Transverse colon (tissue), 4 donors: ENCODE data around the gene TOB2. TPM values are rescaled to one million over a fixed set of nuclear protein-coding genes. Genes with fewer than 3 reads are reported as not detected.
A peak's percentile ranks its signal among the peaks of the same experiment; 100 is the strongest.

Experiments
- DNase-seq: peaks from one replicate; pipeline ENCODE4 v3.0.0-alpha.2; 2019
- H3K27ac ChIP-seq, 4 donors: fragments of 200-600 bp; sonication (generic); 2 replicates each; pipeline ENCODE4 v1.5.1; 2016 to 2018; ENCODE audit warnings: inconsistent platforms in 4 of 4
- H3K27me3 ChIP-seq: fragments of 200-600 bp; sonication (generic); 2 replicates; pipeline ENCODE4 v1.5.1; 2017; ENCODE audit warnings: inconsistent platforms
- H3K36me3 ChIP-seq, 4 donors: fragments of 200-600 bp; sonication (generic); 2 replicates each; pipeline ENCODE4 v1.5.1; 2017 to 2019; ENCODE audit warnings: inconsistent platforms in 4 of 4
- H3K4me1 ChIP-seq, 4 donors: fragments of 200-600 bp; sonication (generic); 2 replicates each; pipeline ENCODE4 v1.5.1; 2017 to 2020; ENCODE audit warnings: inconsistent platforms in 4 of 4
- H3K4me3 ChIP-seq, 4 donors: fragments of 200-600 bp; sonication (generic); 1 replicate in 1 of 4; 2 replicates in 3 of 4; pipeline versions ENCODE4 v1.5.1 to v1.6.1; 2017 to 2019; ENCODE audit warnings: inconsistent platforms in 4 of 4
- H3K9me3 ChIP-seq, 2 donors: fragments of 200-600 bp; sonication (generic); 2 replicates each; pipeline ENCODE4 v1.5.1; 2017 to 2019; ENCODE audit warnings: inconsistent platforms in 2 of 2
- CTCF ChIP-seq, 5 experiments: fragments of 200-600 bp in 3 of 5; fragments of 450-650 bp in 2 of 5; sonication (generic) in 3 of 5; IDR thresholded peaks; 1 replicate in 2 of 5; 2 replicates in 3 of 5; pipeline ENCODE4 v1.5.1; 2016 to 2017; ENCODE audit warnings: antibody characterized with exemption in 5 of 5, inconsistent platforms in 3 of 5, mild to moderate bottlenecking in 2 of 5, moderate library complexity in 1 of 5
- EP300 ChIP-seq: sonication (generic); formaldehyde crosslinking; IDR thresholded peaks from one replicate; pipeline ENCODE4 v1.6.1; 2017; ENCODE audit warnings: antibody characterized with exemption, low read depth
- POLR2A ChIP-seq: fragments of 450-650 bp; IDR thresholded peaks from one replicate; pipeline ENCODE4 v1.6.1; 2016; ENCODE audit warnings: antibody characterized with exemption, mild to moderate bottlenecking, moderate library complexity
- POLR2AphosphoS5 ChIP-seq, 3 donors: sonication (generic); formaldehyde crosslinking; IDR thresholded peaks; one replicate each; pipeline ENCODE4 v1.6.1; 2016; ENCODE audit warnings: antibody characterized with exemption in 3 of 3
- WGBS, 2 donors: methylation state at CpG; one replicate each; pipeline ENCODE4 v1.1.5; 2018; ENCODE audit warnings: low coverage in 1 of 2; 5-methylcytosine and 5-hydroxymethylcytosine counted together
- in situ Hi-C, 4 donors: fragments of 200-750 bp; cut with MboI; loops; one replicate each; pipeline versions ENCODE4 v1.15.0 to v1.15.1; 2017; ENCODE audit warnings: low sequenced_read_pairs in 3 of 4, low pct_ligation_motif_present in 1 of 4, low pct_unique_long_range_greater_than_20kb in 1 of 4
- intact Hi-C: fragments of 100-400 bp; cut with DNase I; formaldehyde crosslinking; loops from one replicate; pipeline ENCODE4 v1.15.1; 2023; ENCODE audit warnings: low total_unique reads
- total RNA-seq, 4 donors: library from RNA; depleted of rRNA; stranded (reverse); fragments of >200 nt; gene quantifications; one replicate each; pipeline ENCODE4 v1.1.0, GENCODE V29; 2016

TOB2 gene
- total RNA-seq = 10 to 100 TPM; 22.7 to 64.0 (median 49.7) TPM

GRCh38 chr22:41446639-41447434 is at the start of gene TOB2:
Gene TOB2 (minus strand): TSS chr22:41446801. CDS start chr22:41437345, 9,456 bp downstream.
- H3K4me3 ChIP-seq = peak within 1 kb of the TSS; percentile 77 to 97 (median 95)
- intact Hi-C loops (no loop called here), in situ Hi-C loops (no loop called here)
- no peaks in the 10 kb centered on the region for H3K9me3 ChIP-seq
- peak; percentile 97 for DNase-seq
- TF ChIP-seq POLR2A (peak; percentile 100), CTCF (IDR thresholded peaks at IDR 0.05) (no peak), EP300 (no peak), POLR2AphosphoS5 (IDR thresholded peaks at IDR 0.05) (peak; percentile 100)
- peaks cover 0 to 6% (median 0%) of the 10 kb centered on the region in 4 donors for H3K36me3 ChIP-seq
- H3K4me1 ChIP-seq = peaks cover 14 to 25% (median 19%) of the 10 kb centered on the region in 4 donors
- H3K27ac ChIP-seq = peak within 1 kb of the TSS; percentile 100
- no peaks in the 10 kb centered on the region for H3K27me3 ChIP-seq
- 1% methylated on average over 48 of the region's 85 CpGs; no CpG with 5 or more reads in 1 of the 2 donors for WGBS, 2 donors

GRCh38 chr22:41491374-41492100 is 44.9 kb upstream of the TOB2 start:
- intact Hi-C loops = no loop called here
- DNase-seq = no peak
- H3K27ac ChIP-seq = peak overlapping the region; percentile 23 to 77 (median 66)

GRCh38 chr22:41488596-41489385 is 42.2 kb upstream of the TOB2 start:
- intact Hi-C loops (no loop called here), in situ Hi-C loops (no loop called here)
- no peak for DNase-seq

More at GRCh38 chr22:41491374-41492100, 44.9 kb upstream of the TOB2 start:
- WGBS, 2 donors = 44 to 62% methylated on average over 3 to 5 of the region's 5 CpGs
- Histone ChIP-seq H3K4me1 (peaks cover 14 to 57% (median 29%) of the 10 kb centered on the region in 4 donors), H3K36me3 (no peaks in the 10 kb centered on the region), H3K9me3 (no peaks in the 10 kb centered on the region), H3K4me3 (no peak overlapping the region), H3K27me3 (no peaks in the 10 kb centered on the region)
- TF ChIP-seq POLR2AphosphoS5 (IDR thresholded peaks at IDR 0.05) (peak; percentile 62 to 88 (median 68)), POLR2A (no peak), EP300 (no peak), CTCF (IDR thresholded peaks at IDR 0.05) (no peak)
- in situ Hi-C loops = no loop called here

More at GRCh38 chr22:41488596-41489385, 42.2 kb upstream of the TOB2 start:
- H3K9me3 ChIP-seq = no peaks in the 10 kb centered on the region
- H3K36me3 ChIP-seq = no peaks in the 10 kb centered on the region
- H3K27me3 ChIP-seq = no peaks in the 10 kb centered on the region
- no peak overlapping the region for H3K27ac ChIP-seq
- WGBS, 2 donors = 80% methylated on average over 3 of the region's 3 CpGs; no CpG with 5 or more reads in 1 of the 2 donors
- H3K4me3 ChIP-seq = no peak overlapping the region
- TF ChIP-seq EP300 (no peak), POLR2A (no peak), CTCF (IDR thresholded peaks at IDR 0.05) (no peak), POLR2AphosphoS5 (IDR thresholded peaks at IDR 0.05) (no peak)
- peaks cover 14 to 84% (median 40%) of the 10 kb centered on the region in 4 donors for H3K4me1 ChIP-seq
